ENCODE measurements around the gene SMTNL2. TPM values are rescaled to one million over a fixed set of nuclear protein-coding genes. Genes with fewer than 3 reads are reported as not detected.

The SMTNL2 gene
- total and polyA plus RNA-seq, 2 of the 4 experiments (the other 2 are of a cell fraction) = not detected

GRCh38 chr17:4616476-4616875, 32.1 kb downstream of the SMTNL2 start:
- ChIA-PET POLR2A (ENCODE audit: unreplicated experiment) (no interaction called here), CTCF (no interaction called here)
- TF ChIP-seq CTCF (conservative IDR thresholded peaks at IDR 0.05; ENCODE audit: low read depth, low read length) (no peak), MXI1 (IDR thresholded peaks at IDR 0.05; ENCODE audit: borderline replicate concordance, low read depth, low read length) (no peak), FOS (IDR thresholded peaks at IDR 0.05; ENCODE audit: low read depth, low read length) (no peak), CEBPB (IDR thresholded peaks at IDR 0.05; ENCODE audit: low read depth, low read length) (no peak), CHD1 (IDR thresholded peaks at IDR 0.05; ENCODE audit: low read depth, low read length) (no peak), MAZ (IDR thresholded peaks at IDR 0.05; ENCODE audit: borderline replicate concordance, low read depth, low read length) (no peak), MAFK (IDR thresholded peaks at IDR 0.05; ENCODE audit: low read depth, low read length) (no peak), POLR2A (IDR thresholded peaks at IDR 0.05; ENCODE audit: low read depth, low read length) (no peak), USF2 (IDR thresholded peaks at IDR 0.05; ENCODE audit: low read depth, low read length) (no peak), SMC3 (IDR thresholded peaks at IDR 0.05; ENCODE audit: low read depth, low read length) (no peak), RAD21 (IDR thresholded peaks at IDR 0.05; ENCODE audit: low read length) (no peak), BHLHE40 (IDR thresholded peaks at IDR 0.05; ENCODE audit: low read depth, low read length) (no peak), RCOR1 (IDR thresholded peaks at IDR 0.05; ENCODE audit: insufficient replicate concordance, low read length) (no peak), NFE2L2 (IDR thresholded peaks at IDR 0.05; ENCODE audit: low read depth, low read length) (no peak), RFX5 (IDR thresholded peaks at IDR 0.05; ENCODE audit: low read depth, low read length) (no peak)
- TF ChIP-seq, protein P1, sequence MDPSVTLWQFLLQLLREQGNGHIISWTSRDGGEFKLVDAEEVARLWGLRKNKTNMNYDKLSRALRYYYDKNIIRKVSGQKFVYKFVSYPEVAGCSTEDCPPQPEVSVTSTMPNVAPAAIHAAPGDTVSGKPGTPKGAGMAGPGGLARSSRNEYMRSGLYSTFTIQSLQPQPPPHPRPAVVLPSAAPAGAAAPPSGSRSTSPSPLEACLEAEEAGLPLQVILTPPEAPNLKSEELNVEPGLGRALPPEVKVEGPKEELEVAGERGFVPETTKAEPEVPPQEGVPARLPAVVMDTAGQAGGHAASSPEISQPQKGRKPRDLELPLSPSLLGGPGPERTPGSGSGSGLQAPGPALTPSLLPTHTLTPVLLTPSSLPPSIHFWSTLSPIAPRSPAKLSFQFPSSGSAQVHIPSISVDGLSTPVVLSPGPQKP (IDR thresholded peaks at IDR 0.05; ENCODE audit: borderline replicate concordance, low read depth, low read length) = no peak
- no peak overlapping the region for H2BK5ac ChIP-seq (ENCODE audit: low read depth, low read length, poor library complexity, severe bottlenecking)
- peaks cover 27% of the 10 kb centered on the region for H3K27me3 ChIP-seq (ENCODE audit: control insufficient read depth, insufficient read depth, low read length)
- no peak overlapping the region for H3K4me3 ChIP-seq (ENCODE audit: insufficient read depth, low read depth, low read length)
- H3K79me1 ChIP-seq (ENCODE audit: low read depth in 1 of 2, low read length in 2 of 2) = no peaks in the 10 kb centered on the region
- H4K5ac ChIP-seq (ENCODE audit: low read depth, low read length) = no peak overlapping the region
- no peak overlapping the region for H3K18ac ChIP-seq (ENCODE audit: low read depth, low read length)
- BruUV-seq (replicated peaks) = no TSS peak
- H3K4ac ChIP-seq (ENCODE audit: low read depth, low read length) = no peak overlapping the region
- no peak overlapping the region for H2BK20ac ChIP-seq (ENCODE audit: low read depth, low read length)
- no peak overlapping the region for H3K9ac ChIP-seq (ENCODE audit: low read depth, low read length)
- ATAC-seq (ENCODE audit: low read depth) (no peak), DNase-seq (no peak)
- no peak overlapping the region for H3K56ac ChIP-seq (ENCODE audit: extremely low read depth, insufficient read depth, low read length)
- H2AK9ac ChIP-seq (replicated peaks; ENCODE audit: low read depth, low read length, poor library complexity) = no peak overlapping the region
- H3K27ac ChIP-seq (ENCODE audit: insufficient read depth, low read length) = no peak overlapping the region
- H2AFZ ChIP-seq (replicated peaks; ENCODE audit: low read length, poor library complexity) = no peak overlapping the region
- no peaks in the 10 kb centered on the region for H3K36me3 ChIP-seq (ENCODE audit: control insufficient read depth, insufficient read depth, low read length)
- in situ Hi-C loops (cut with MboI; ENCODE audit: low sequenced_read_pairs) (no loop called here), intact Hi-C loops (cut with micrococcal nuclease) (no loop called here), dilution Hi-C loops (cut with HindIII; ENCODE audit: low sequenced_read_pairs, unreplicated experiment) (no loop called here)
- H2BK120ac ChIP-seq (ENCODE audit: low read depth, low read length) = no peak overlapping the region
- H3K14ac ChIP-seq (replicated peaks; ENCODE audit: low read depth, low read length) = no peak overlapping the region
- H3K9me1 ChIP-seq (ENCODE audit: insufficient read depth, low read length) = no peaks in the 10 kb centered on the region; the same call in 1 of the 2 replicates
- H3K4me2 ChIP-seq (ENCODE audit: low read depth, low read length) = no peak overlapping the region
- H2BK15ac ChIP-seq (ENCODE audit: low read depth, low read length) = no peak overlapping the region
- no peaks in the 10 kb centered on the region for H3K4me1 ChIP-seq (ENCODE audit: control insufficient read depth, insufficient read depth, low read length)
- 44% methylated on average over 4 of the region's 9 CpGs; no CpG with 5 or more reads in 1 of the 2 experiments for WGBS, 2 experiments (ENCODE audit: extremely low coverage in 2 of 2, insufficient read length in 1 of 2)
- no peaks in the 10 kb centered on the region for H3K9me3 ChIP-seq (ENCODE audit: control insufficient read depth, insufficient read depth, low read length)
- no peaks in the 10 kb centered on the region for H4K20me1 ChIP-seq (ENCODE audit: insufficient read depth, low read length)
- no peak overlapping the region for H2AK5ac ChIP-seq (ENCODE audit: low read depth, low read length)
- H4K8ac ChIP-seq (ENCODE audit: low read depth in 2 of 2, low read length in 2 of 2) = no peak overlapping the region
- H3K23ac ChIP-seq (ENCODE audit: low read depth, low read length) = no peak overlapping the region
- H4K91ac ChIP-seq (ENCODE audit: insufficient read depth, low read depth, low read length) = no peak overlapping the region

Measured in IMR-90 (cell line).